Measurements from ENCODE around the gene NAMPT.
"Not testable (repeated sequence)": the region's sequence is repeated elsewhere in the genome, so short reads cannot be mapped to it uniquely, and the experiment has no call there.

Gene NAMPT

DNA sequence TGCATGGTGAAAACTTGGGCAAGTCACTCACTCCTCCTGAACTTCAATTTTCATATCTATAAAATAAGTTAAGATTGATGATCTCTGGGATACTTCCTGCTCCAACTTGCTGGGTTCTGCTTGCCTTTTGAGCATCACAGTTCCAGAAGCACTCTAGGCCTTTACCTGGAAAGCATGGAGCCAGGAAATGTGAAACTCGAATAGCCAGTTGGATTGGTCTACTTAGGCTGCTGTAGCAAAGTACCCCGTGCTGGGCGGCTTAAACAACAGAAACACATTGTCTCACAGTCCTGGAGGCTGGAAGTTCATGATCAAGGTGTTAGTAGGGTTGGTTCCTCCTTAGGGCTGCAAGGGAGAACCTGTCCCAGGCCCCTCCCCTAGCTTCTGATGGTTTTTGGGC, 64.5 kb downstream of the NAMPT start:
- no peaks in the 10 kb centered on the region for H3K36me3 ChIP-seq (ENCODE audit: insufficient read depth, low read depth, low read length)
- H3K4me3 ChIP-seq (ENCODE audit: low read length) = no peak overlapping the region
- H3K9ac ChIP-seq (ENCODE audit: low read depth, low read length) = no peak overlapping the region
- no peaks in the 10 kb centered on the region for H3K9me3 ChIP-seq (ENCODE audit: insufficient read depth, low read depth, low read length)
- H3K27me3 ChIP-seq (ENCODE audit: insufficient read depth, low read length) = no peaks in the 10 kb centered on the region
- no peaks in the 10 kb centered on the region for H3K4me1 ChIP-seq (ENCODE audit: insufficient read depth, low read length)
- no peak overlapping the region for H3K27ac ChIP-seq (ENCODE audit: low read length)

- no peak overlapping the region for H3K4me3 ChIP-seq (ENCODE audit: low read length)
- no peaks in the 10 kb centered on the region for H3K27me3 ChIP-seq (ENCODE audit: insufficient read depth, low read length)
- H3K36me3 ChIP-seq (ENCODE audit: insufficient read depth, low read depth, low read length) = no peaks in the 10 kb centered on the region
- H3K4me1 ChIP-seq (ENCODE audit: insufficient read depth, low read length) = no peaks in the 10 kb centered on the region
- H3K9me3 ChIP-seq (ENCODE audit: insufficient read depth, low read depth, low read length) = no peaks in the 10 kb centered on the region
- H3K27ac ChIP-seq (ENCODE audit: low read length) = no peak overlapping the region
- no peak overlapping the region for H3K9ac ChIP-seq (ENCODE audit: low read depth, low read length)
These were observed 65.6 kb downstream of the NAMPT start for GRCh38 chr7:106219170-106219569.

GRCh38 chr7:106218546-106218945, 66.2 kb downstream of the NAMPT start:
- Histone ChIP-seq H3K27me3 (ENCODE audit: insufficient read depth, low read length) (no peaks in the 10 kb centered on the region), H3K9me3 (ENCODE audit: insufficient read depth, low read depth, low read length) (no peaks in the 10 kb centered on the region), H3K36me3 (ENCODE audit: insufficient read depth, low read depth, low read length) (no peaks in the 10 kb centered on the region), H3K9ac (ENCODE audit: low read depth, low read length) (no peak overlapping the region), H3K27ac (ENCODE audit: low read length) (no peak overlapping the region), H3K4me1 (ENCODE audit: insufficient read depth, low read length) (no peaks in the 10 kb centered on the region), H3K4me3 (ENCODE audit: low read length) (no peak overlapping the region)

- H3K9me3 ChIP-seq (ENCODE audit: insufficient read depth, low read depth, low read length) = no peaks in the 10 kb centered on the region
- no peak overlapping the region for H3K27ac ChIP-seq (ENCODE audit: low read length)
- H3K27me3 ChIP-seq (ENCODE audit: insufficient read depth, low read length) = no peaks in the 10 kb centered on the region
- no peaks in the 10 kb centered on the region for H3K36me3 ChIP-seq (ENCODE audit: insufficient read depth, low read depth, low read length)
- no peaks in the 10 kb centered on the region for H3K4me1 ChIP-seq (ENCODE audit: insufficient read depth, low read length)
- no peak overlapping the region for H3K9ac ChIP-seq (ENCODE audit: low read depth, low read length)
- no peak overlapping the region for H3K4me3 ChIP-seq (ENCODE audit: low read length)
These were observed 67.8 kb downstream of the NAMPT start for GRCh38 chr7:106216923-106217542.

- H3K27me3 ChIP-seq (ENCODE audit: insufficient read depth, low read length) = no peaks in the 10 kb centered on the region
- H3K27ac ChIP-seq (ENCODE audit: low read length) = no peak overlapping the region
These were observed 68.3 kb downstream of the NAMPT start for GRCh38 chr7:106216517-106216922.

DNA sequence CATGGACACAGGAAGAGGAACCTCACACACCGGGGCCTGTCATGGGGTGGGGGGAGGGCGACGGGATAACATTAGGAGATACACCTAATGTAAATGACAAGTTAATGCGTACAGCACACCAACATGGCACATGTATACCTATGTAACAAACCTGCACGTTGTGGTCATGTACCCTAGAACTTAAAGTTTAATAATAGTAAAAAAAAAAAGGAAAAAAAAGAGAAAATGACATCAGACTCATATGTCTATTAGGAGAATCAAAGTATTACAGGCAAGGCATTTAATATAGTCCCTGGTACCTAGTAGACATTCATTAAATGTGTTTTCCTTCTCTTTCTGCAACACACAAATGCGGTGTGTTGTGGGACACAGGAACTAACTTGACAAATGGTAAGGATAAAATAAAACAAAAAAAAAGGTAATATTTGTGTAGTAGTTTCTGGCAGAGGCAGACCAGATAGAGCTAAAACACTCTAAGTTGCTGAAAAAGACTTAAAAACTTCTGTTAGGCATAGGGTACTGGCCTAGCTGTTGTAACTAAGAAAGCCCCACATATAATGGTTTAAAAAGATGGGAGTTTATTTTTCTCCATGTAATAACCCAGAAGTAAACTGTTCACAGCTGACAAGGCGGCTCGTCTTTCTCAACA, 68.8 kb downstream of the NAMPT start:
- Histone ChIP-seq H3K9ac (ENCODE audit: low read depth, low read length) (no peak overlapping the region), H3K27ac (ENCODE audit: low read length) (no peak overlapping the region), H3K9me3 (ENCODE audit: insufficient read depth, low read depth, low read length) (no peaks in the 10 kb centered on the region), H3K27me3 (ENCODE audit: insufficient read depth, low read length) (no peaks in the 10 kb centered on the region), H3K4me1 (ENCODE audit: insufficient read depth, low read length) (no peaks in the 10 kb centered on the region), H3K36me3 (ENCODE audit: insufficient read depth, low read depth, low read length) (no peaks in the 10 kb centered on the region), H3K4me3 (ENCODE audit: low read length) (no peak overlapping the region)

More at GRCh38 chr7:106216517-106216922, 68.3 kb downstream of the NAMPT start:
- Histone ChIP-seq H3K36me3 (ENCODE audit: insufficient read depth, low read depth, low read length) (no peaks in the 10 kb centered on the region), H3K9me3 (ENCODE audit: insufficient read depth, low read depth, low read length) (no peaks in the 10 kb centered on the region), H3K9ac (ENCODE audit: low read depth, low read length) (no peak overlapping the region), H3K4me1 (ENCODE audit: insufficient read depth, low read length) (no peaks in the 10 kb centered on the region), H3K4me3 (ENCODE audit: low read length) (no peak overlapping the region)

DNA sequence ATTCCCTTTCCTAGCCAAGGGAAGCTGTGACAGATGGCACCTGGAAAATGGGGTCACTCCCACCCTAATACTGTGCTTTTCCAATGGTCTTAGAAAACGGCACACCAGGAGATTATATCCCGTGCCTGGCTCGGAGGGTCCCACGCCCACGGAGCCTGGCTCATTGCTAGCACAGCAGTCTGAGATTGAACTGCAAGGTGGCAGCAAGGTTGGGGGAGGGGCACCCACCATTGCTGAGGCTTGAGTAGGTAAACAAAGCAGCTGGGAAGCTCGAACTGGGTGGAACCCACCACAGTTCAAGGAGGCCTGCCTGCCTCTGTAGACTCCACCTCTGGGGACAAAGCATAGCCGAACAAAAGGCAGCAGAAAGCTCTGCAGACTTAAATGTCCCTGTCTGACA, 75.8 kb downstream of the NAMPT start:
- H3K9me3 ChIP-seq (ENCODE audit: insufficient read depth, low read depth, low read length) = peaks cover 17% of the 10 kb centered on the region; the same call in 1 of the 2 replicates
- H3K27ac ChIP-seq (ENCODE audit: low read length); H3K4me3 ChIP-seq (ENCODE audit: low read length); H3K9ac ChIP-seq (ENCODE audit: low read depth, low read length); H3K36me3 ChIP-seq (ENCODE audit: insufficient read depth, low read depth, low read length); H3K27me3 ChIP-seq (ENCODE audit: insufficient read depth, low read length); H3K4me1 ChIP-seq (ENCODE audit: insufficient read depth, low read length): not testable (repeated sequence)

DNA sequence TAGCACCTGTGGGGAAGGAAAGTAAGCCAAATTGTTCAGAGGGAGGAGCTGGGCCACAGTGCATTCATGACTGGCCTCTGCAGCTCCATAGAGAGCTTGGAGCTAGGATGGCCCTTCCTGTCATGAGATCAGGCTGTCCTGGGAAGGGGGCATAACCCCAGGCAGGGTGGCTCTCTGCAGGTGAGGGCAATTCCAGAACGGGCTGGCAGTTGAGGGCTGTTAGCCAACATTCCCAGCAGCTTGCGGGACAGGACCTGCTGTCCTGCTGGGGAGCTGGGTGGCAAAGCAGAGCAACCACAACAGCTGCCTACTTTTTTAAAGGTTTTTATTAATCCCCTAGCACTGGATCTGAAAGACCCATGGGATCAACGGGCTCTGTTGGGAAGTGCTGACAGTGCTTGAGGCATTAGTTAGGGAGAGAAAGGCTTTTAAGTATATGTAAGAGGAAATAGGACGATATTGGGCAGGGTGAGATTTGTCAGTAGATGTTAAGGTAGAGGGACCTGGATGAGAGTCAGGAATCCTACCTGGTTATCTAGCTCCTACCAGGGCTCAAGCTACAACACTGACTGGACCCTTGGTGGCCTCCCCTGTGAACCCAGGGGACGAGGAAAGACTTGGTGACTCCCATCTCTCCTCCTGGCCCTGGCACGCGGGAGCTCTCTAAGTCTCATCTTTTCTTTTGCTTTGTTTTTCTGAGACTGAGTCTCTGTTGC, 77.8 kb downstream of the NAMPT start:
- Histone ChIP-seq H3K27me3 (ENCODE audit: insufficient read depth, low read length) (no peaks in the 10 kb centered on the region), H3K36me3 (ENCODE audit: insufficient read depth, low read depth, low read length) (no peaks in the 10 kb centered on the region), H3K4me1 (ENCODE audit: insufficient read depth, low read length) (no peaks in the 10 kb centered on the region), H3K9me3 (ENCODE audit: insufficient read depth, low read depth, low read length) (peaks cover 17% of the 10 kb centered on the region; the same call in 1 of the 2 replicates), H3K27ac (ENCODE audit: low read length) (no peak overlapping the region), H3K9ac (ENCODE audit: low read depth, low read length) (no peak overlapping the region), H3K4me3 (ENCODE audit: low read length) (no peak overlapping the region)

- H3K36me3 ChIP-seq (ENCODE audit: insufficient read depth, low read depth, low read length) = no peaks in the 10 kb centered on the region
- H3K4me3 ChIP-seq (ENCODE audit: low read length) = no peak overlapping the region
- H3K9ac ChIP-seq (ENCODE audit: low read depth, low read length) = no peak overlapping the region
- H3K4me1 ChIP-seq (ENCODE audit: insufficient read depth, low read length) = no peaks in the 10 kb centered on the region
- H3K27me3 ChIP-seq (ENCODE audit: insufficient read depth, low read length) = no peaks in the 10 kb centered on the region
- H3K9me3 ChIP-seq (ENCODE audit: insufficient read depth, low read depth, low read length) = peaks cover 17% of the 10 kb centered on the region; the same call in 1 of the 2 replicates
- H3K27ac ChIP-seq (ENCODE audit: low read length) = no peak overlapping the region
These were observed 79.1 kb downstream of the NAMPT start for GRCh38 chr7:106205621-106206222.

GRCh38 chr7:106203473-106203872, 81.3 kb downstream of the NAMPT start:
- Histone ChIP-seq H3K9me3 (ENCODE audit: insufficient read depth, low read depth, low read length) (peaks cover 10% of the 10 kb centered on the region; the same call in 1 of the 2 replicates), H3K36me3 (ENCODE audit: insufficient read depth, low read depth, low read length) (no peaks in the 10 kb centered on the region), H3K27ac (ENCODE audit: low read length) (no peak overlapping the region), H3K9ac (ENCODE audit: low read depth, low read length) (no peak overlapping the region), H3K27me3 (ENCODE audit: insufficient read depth, low read length) (no peaks in the 10 kb centered on the region), H3K4me1 (ENCODE audit: insufficient read depth, low read length) (no peaks in the 10 kb centered on the region), H3K4me3 (ENCODE audit: low read length) (no peak overlapping the region)

DNA sequence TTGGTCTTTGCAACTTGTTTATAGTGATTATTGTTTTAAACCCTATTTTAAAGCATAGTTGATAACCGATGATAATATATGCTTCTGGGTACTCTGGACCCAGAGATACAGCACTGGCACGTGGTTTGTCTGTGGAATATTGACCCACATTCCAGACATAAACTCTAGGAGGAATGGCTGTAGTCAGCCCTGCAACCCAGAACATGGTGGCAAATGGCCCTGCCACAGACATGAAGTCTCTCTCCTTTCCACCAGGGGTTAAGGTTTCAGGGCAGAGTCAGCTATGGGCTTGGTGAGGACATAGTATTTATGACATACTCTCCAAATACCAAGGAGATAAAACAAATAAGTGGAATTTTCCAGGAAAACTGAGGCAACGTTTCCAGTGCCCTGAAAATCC, 83.6 kb downstream of the NAMPT start:
- Histone ChIP-seq H3K27me3 (ENCODE audit: insufficient read depth, low read length) (no peaks in the 10 kb centered on the region), H3K9ac (ENCODE audit: low read depth, low read length) (no peak overlapping the region), H3K9me3 (ENCODE audit: insufficient read depth, low read depth, low read length) (no peaks in the 10 kb centered on the region), H3K27ac (ENCODE audit: low read length) (no peak overlapping the region), H3K4me1 (ENCODE audit: insufficient read depth, low read length) (no peaks in the 10 kb centered on the region), H3K36me3 (ENCODE audit: insufficient read depth, low read depth, low read length) (no peaks in the 10 kb centered on the region), H3K4me3 (ENCODE audit: low read length) (no peak overlapping the region)

Data from iPS-20b (cell line).